CD4-positive, alpha-beta T cell treated with Interleukin-15 for 4 hours (primary cell): ENCODE data around the gene PIK3CA.
A peak's percentile ranks its signal among the peaks of the same experiment; 100 is the strongest.
"Not testable (repeated sequence)": the region's sequence is repeated elsewhere in the genome, so short reads cannot be mapped to it uniquely, and the experiment has no call there.

ENCODE experiments used
- DNase-seq: peaks from one replicate; pipeline ENCODE4 v3.0.0-alpha.2; 2020; ENCODE audit warnings: low spot score

Gene PIK3CA

DNA sequence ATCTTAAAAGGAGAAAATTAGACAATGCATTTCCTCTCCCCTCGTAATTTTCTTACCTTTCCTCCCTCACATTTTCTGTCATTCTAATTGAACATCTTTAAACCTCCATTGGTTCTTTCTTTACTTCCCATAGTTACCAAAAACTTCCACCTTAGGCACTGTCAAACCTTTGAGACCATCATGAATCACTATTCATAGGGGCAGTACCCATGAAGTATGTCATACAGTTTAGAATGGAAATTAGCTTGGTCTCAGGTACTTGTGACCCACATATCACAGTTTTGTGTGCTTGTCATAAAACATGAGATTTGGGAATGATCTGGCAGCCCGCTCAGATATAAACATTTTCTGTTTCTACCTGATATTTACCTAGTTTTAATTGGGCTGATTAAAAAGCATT, 52.6 kb downstream of the PIK3CA start:
- DNase-seq, result no peak

- not testable (repeated sequence) for DNase-seq
These were observed 67.4 kb downstream of the PIK3CA start for GRCh38 chr3:179215550-179215949.

- not testable (repeated sequence) for DNase-seq
These were observed 70.1 kb downstream of the PIK3CA start for GRCh38 chr3:179218213-179218612.

DNA sequence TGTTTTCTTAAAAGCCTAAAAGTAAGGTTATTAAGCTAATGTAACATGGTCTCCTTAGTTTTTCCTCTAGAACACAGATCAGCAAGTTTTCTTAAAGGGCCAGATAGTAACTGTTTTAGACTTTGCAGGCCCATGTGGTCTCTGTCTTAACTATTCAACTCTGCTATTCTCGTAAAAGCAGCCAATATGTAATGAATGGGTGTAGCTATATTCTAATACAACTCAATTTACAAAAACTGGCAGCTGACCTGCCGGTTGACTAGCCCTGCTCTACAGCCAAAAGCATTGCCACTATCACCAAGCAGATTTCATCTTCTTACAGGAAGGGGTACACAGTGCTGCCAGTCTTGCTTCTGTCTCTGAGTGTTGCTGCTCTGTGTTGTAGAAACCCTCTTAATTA, 75.4 kb downstream of the PIK3CA start:
- DNase-seq, result no peak

DNA sequence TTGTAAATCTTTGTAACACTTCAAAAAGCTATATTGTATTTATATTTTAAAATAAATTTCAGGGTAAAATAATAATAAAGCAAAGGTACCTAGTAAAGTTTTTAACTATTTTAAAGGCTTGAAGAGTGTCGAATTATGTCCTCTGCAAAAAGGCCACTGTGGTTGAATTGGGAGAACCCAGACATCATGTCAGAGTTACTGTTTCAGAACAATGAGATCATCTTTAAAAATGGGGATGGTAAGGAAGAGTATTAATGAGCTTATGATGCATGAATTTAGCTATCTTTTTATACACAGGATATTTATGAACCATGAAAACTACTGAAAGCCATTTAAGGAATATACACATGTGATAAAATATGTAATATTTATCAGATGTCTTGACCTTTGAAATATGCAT, 76.4 kb downstream of the PIK3CA start:
- no peak for DNase-seq

DNA sequence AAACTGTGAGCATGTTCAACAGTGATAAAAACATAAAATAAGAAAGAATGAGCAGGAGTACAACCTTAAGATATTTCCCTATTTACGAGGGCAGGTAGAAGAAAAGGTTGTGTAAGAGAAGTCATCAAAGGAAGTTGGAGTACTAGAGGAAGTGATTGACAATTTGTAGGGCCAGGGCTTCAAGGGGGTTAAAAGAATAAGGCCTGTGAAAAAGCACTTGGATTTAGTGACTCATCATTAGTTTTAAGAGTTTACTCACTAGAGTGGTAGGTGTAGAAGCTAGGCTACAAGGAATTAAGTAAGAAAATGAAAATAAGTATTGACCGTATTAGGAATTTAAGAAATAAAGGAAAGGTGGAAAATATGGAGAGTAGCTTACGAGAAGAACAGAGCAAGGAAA, 79.2 kb downstream of the PIK3CA start:
- no peak for DNase-seq

DNA sequence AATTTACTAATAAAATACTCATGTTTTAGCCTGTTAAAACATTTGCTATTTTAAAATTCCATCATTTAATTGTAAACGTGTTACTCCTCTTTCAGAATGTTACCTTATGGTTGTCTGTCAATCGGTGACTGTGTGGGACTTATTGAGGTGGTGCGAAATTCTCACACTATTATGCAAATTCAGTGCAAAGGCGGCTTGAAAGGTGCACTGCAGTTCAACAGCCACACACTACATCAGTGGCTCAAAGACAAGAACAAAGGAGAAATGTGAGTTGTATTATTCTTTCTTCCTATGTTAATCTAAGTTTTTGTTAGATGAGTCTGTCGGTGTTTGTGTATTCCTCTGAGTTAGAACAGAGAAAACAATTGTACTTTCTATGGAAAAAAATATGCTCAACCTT, 81.0 kb downstream of the PIK3CA start:
- DNase-seq, result no peak

- no peak for DNase-seq
These were observed 84.9 kb downstream of the PIK3CA start for GRCh38 chr3:179233043-179233442.

- no peak for DNase-seq
These were observed 86.0 kb downstream of the PIK3CA start for GRCh38 chr3:179234199-179234598.

GRCh38 chr3:179236669-179237301, 88.6 kb downstream of the PIK3CA start:
- DNase-seq, result no peak

DNA sequence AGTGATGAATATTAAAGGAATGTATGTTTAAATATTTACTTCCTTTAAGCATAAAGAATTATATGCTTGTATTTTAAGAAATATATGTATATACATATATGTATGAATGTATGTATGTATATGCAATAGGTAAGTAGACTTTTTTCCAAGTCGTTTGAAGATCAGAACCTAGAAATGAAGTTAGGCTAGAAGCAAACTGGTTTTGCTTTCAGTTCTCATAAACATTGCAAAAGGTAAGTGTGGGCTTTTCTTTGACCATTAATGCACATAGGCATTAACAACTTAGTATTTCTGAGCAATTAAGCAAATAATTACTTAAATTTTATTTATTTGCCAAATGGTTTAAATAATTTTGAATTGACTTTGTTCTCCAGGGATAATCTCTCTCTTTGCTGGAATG, 92.1 kb downstream of the PIK3CA start:
- not testable (repeated sequence) for DNase-seq

DNA sequence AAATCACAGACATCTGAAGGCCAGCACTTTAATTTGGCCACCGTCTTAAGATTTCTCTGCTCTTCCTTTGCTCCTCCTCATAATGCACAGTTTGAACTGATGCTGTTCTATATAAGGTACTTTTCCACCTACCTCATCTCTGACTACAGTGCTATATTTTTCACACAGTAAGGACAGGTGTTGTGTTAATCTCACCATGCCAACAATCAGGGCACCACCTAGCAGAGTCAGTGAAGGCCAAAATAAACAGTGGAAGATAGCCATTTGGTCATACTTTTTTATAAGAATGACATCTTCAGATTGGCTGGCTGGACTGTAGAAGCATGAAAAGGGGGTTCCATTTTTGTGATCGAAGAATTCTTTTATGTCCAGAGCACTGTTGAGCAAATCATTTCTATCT, 94.7 kb downstream of the PIK3CA start:
- DNase-seq, result not testable (repeated sequence)

DNA sequence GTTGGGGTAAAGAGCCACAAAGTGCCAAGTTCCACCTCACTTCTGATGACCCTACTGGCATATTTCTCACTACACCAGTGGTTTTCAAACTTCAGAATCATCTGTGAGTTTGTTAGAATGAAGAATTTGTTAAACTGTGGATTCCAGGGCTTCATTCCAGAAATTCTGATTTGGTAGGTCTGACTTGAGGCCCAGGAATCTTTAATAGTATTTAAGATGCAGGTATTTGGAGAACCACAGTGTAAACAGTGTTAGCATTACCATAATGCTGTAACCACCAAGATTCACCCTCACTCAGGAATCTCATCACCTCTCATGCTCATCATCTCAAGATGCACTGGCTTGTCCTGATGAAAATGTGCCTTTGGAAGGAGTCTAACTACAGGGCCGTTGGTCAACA, 96.7 kb downstream of the PIK3CA start:
- no peak for DNase-seq

- no peak for DNase-seq
These were observed 99.3 kb downstream of the PIK3CA start for GRCh38 chr3:179247289-179248015.

GRCh38 chr3:179250803-179251476, 102.8 kb downstream of the PIK3CA start, which contains the start of gene KCNMB3:
Gene KCNMB3 (minus strand): TSS chr3:179251114. CDS start chr3:179250990, 124 bp downstream.
- no peak for DNase-seq

DNA sequence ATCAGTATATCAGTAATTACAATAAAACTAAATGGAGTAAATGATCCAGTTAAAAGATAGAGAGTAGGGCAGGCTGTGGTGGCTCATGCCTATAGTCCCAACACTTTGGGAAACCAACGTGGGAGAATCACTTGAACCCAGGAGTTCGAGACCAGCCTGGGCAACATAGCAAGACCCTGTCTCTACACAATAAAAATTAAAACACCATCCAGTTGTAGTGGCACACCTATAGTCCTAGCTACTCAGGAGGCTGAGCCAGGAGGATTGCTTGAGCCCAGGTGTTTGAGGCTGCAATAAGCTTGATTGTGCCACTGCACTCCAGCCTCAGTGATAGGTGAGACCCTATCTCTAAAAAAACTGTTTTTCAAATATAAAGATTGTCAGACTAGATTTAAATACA, 108.7 kb downstream of the PIK3CA start:
- DNase-seq, result no peak

DNA sequence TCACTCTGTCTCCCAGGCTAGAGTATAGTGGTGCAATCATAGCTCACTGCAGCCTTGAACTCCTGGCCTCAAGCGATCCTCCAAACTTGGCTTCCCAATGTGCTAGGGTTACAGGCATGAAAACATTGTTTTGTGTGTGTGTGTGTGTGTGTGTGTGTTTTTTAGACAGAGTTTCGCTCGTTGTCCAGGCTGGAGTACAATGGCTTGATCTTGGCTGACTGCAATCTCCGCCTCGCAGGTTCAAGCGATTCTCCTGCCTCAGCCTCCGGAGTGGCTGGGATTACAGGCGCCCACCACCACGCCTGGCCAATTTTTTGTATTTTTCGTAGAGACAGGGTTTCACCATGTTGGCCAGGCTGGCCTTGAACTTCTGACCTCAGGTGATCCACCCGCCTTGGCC, 109.6 kb downstream of the PIK3CA start:
- not testable (repeated sequence) for DNase-seq

GRCh38 chr3:179258820-179259219, 110.7 kb downstream of the PIK3CA start:
- no peak for DNase-seq

GRCh38 chr3:179259959-179260756, 112.0 kb downstream of the PIK3CA start:
- not testable (repeated sequence) for DNase-seq

GRCh38 chr3:179260949-179261765, 113.0 kb downstream of the PIK3CA start:
- DNase-seq, result peak; percentile 60

DNA sequence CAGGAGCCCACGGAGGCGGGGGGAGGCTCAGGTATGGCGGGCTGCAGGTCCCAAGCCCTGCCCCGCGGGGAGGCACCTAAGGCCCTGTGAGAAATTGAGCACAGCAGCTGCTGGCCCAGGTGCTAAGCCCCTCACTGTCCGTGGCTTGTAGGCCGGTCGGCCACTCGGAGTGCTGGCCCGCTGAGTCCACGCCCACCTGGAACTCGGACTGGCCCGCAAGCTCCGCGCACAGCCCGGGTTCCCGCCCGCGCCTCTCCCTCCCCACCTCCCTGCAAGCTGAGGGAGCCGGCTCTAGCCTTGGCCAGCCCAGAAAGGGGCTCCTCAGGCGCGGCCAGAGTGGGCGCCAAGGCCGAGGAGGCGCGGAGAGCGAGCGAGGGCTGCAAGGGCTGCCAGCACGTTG, 115.0 kb downstream of the PIK3CA start:
- no peak for DNase-seq
